HG03571 (cell line): ENCODE data around the gene RFLNA.

ENCODE experiments used
- ATAC-seq: cut with Tn5 transposase; IDR thresholded peaks from one replicate; pipeline ENCODE4 v1.9.1; 2021; ENCODE audit not compliant: unreplicated experiment

Gene RFLNA

GRCh38 chr12:124294780-124295341 lies at the start of gene RFLNA:
Gene RFLNA, plus strand, starts transcription at chr12:124295093. Its CDS starts 337 bp downstream, at chr12:124295430.
- no peak for ATAC-seq

- no peak for ATAC-seq
These were observed 47.6 kb upstream of the RFLNA start for GRCh38 chr12:124247331-124247730.

- ATAC-seq: no peak
These were observed 45.7 kb upstream of the RFLNA start for GRCh38 chr12:124248941-124249825.

GRCh38 chr12:124251186-124251585 lies 43.7 kb upstream of the RFLNA start:
- no peak for ATAC-seq

- no peak for ATAC-seq
These were observed 41.9 kb upstream of the RFLNA start for GRCh38 chr12:124252964-124253363.

GRCh38 chr12:124254126-124254525 lies 40.8 kb upstream of the RFLNA start:
- no peak for ATAC-seq

GRCh38 chr12:124259154-124260066 lies 35.5 kb upstream of the RFLNA start:
- no peak for ATAC-seq

GRCh38 chr12:124261885-124262284 lies 33.0 kb upstream of the RFLNA start:
- no peak for ATAC-seq

- no peak for ATAC-seq
These were observed 30.7 kb upstream of the RFLNA start for GRCh38 chr12:124264089-124264795.

- ATAC-seq: no peak
These were observed 30.0 kb upstream of the RFLNA start for GRCh38 chr12:124264879-124265278.

- no peak for ATAC-seq
These were observed 27.6 kb upstream of the RFLNA start for GRCh38 chr12:124267205-124267778.

- ATAC-seq: no peak
These were observed 24.2 kb upstream of the RFLNA start for GRCh38 chr12:124270671-124271070.

GRCh38 chr12:124273630-124274029 lies 21.3 kb upstream of the RFLNA start:
- no peak for ATAC-seq

- ATAC-seq: no peak
These were observed 18.6 kb upstream of the RFLNA start for GRCh38 chr12:124276337-124276736.

GRCh38 chr12:124277394-124278241 lies 17.3 kb upstream of the RFLNA start:
- no peak for ATAC-seq

GRCh38 chr12:124278389-124279101 lies 16.3 kb upstream of the RFLNA start:
- ATAC-seq: no peak

GRCh38 chr12:124279315-124279714 lies 15.6 kb upstream of the RFLNA start:
- ATAC-seq: no peak

- no peak for ATAC-seq
These were observed 15.0 kb upstream of the RFLNA start for GRCh38 chr12:124279846-124280360.

GRCh38 chr12:124281309-124281708 lies 13.6 kb upstream of the RFLNA start:
- no peak for ATAC-seq
